Neural progenitor cell (in vitro differentiated cells): Measurements from ENCODE around the gene GFOD1. TPM values are rescaled to one million over a fixed set of nuclear protein-coding genes. Genes with fewer than 3 reads are reported as not detected.

Experiments
- DNase-seq: peaks from one replicate; pipeline ENCODE4 v3.0.0-alpha.2; 2016; ENCODE audit warnings: low spot score
- H2AFZ ChIP-seq: fragments of 200-600 bp; sonication (generic); replicated peaks from 2 replicates; pipeline ENCODE4 v1.6.1; 2016; ENCODE audit warnings: antibody characterized with exemption
- H3F3A ChIP-seq: fragments of 200-600 bp; sonication (generic); 2 replicates; pipeline ENCODE4 v1.6.1; 2016; ENCODE audit warnings: antibody characterized with exemption, low read depth
- H3K27ac ChIP-seq: fragments of 200-600 bp; sonication (generic); 2 replicates; pipeline ENCODE4 v1.5.1; 2016; ENCODE audit warnings: mild to moderate bottlenecking
- H3K27me3 ChIP-seq: fragments of 200-600 bp; sonication (generic); 2 replicates; pipeline ENCODE4 v1.6.1; 2016; ENCODE audit warnings: mild to moderate bottlenecking, moderate library complexity
- H3K36me3 ChIP-seq: fragments of 200-600 bp; sonication (generic); 2 replicates; pipeline ENCODE4 v1.5.1; 2016
- H3K4me1 ChIP-seq: fragments of 200-600 bp; sonication (generic); 2 replicates; pipeline ENCODE4 v1.6.1; 2016; ENCODE audit warnings: mixed run types
- H3K4me2 ChIP-seq: fragments of 200-600 bp; sonication (generic); 2 replicates; pipeline ENCODE4 v1.6.1; 2016
- H3K4me3 ChIP-seq: fragments of 200-600 bp; sonication (generic); 2 replicates; pipeline ENCODE4 v1.5.1; 2016
- H3K79me2 ChIP-seq: fragments of 200-600 bp; sonication (generic); 2 replicates; pipeline ENCODE4 v1.6.1; 2016; ENCODE audit warnings: low read depth
- H3K9ac ChIP-seq: fragments of 200-600 bp; sonication (generic); 2 replicates; pipeline ENCODE4 v1.6.1; 2016
- H3K9me3 ChIP-seq: fragments of 200-600 bp; sonication (generic); 2 replicates; pipeline ENCODE4 v1.5.1; 2016; ENCODE audit warnings: low read depth
- H4K20me1 ChIP-seq: fragments of 200-600 bp; sonication (generic); 2 replicates; pipeline ENCODE4 v1.6.1; 2016; ENCODE audit warnings: low read depth
- H3K27ac Mint-ChIP-seq: 3 replicates; pipeline ENCODE4 v1.8.0; 2021; ENCODE audit warnings: mixed read lengths
- H3K27me3 Mint-ChIP-seq: 2 replicates; pipeline ENCODE4 v1.8.0; 2022; ENCODE audit warnings: low read depth, mild to moderate bottlenecking, inconsistent platforms, moderate library complexity, mixed read lengths; ENCODE audit not compliant: insufficient read depth
- H3K36me3 Mint-ChIP-seq: 3 replicates; pipeline ENCODE4 v1.8.0; 2021; ENCODE audit warnings: mixed read lengths
- H3K4me1 Mint-ChIP-seq: 3 replicates; pipeline ENCODE4 v1.8.0; 2021; ENCODE audit warnings: mixed read lengths
- H3K4me3 Mint-ChIP-seq: 3 replicates; pipeline ENCODE4 v1.8.0; 2021; ENCODE audit warnings: mild to moderate bottlenecking, moderate library complexity, mixed read lengths
- H3K9me3 Mint-ChIP-seq: 3 replicates; pipeline ENCODE4 v1.8.0; 2020; ENCODE audit warnings: mixed read lengths
- CTCF ChIP-seq: fragments of 200-600 bp; sonication (generic); IDR thresholded peaks from 2 replicates; pipeline ENCODE4 v1.5.1; 2017; ENCODE audit warnings: antibody characterized with exemption, mild to moderate bottlenecking
- EZH2 ChIP-seq: fragments of 200-600 bp; sonication (generic); IDR thresholded peaks from 2 replicates; pipeline ENCODE4 v1.6.1; 2017; ENCODE audit warnings: antibody characterized with exemption, mild to moderate bottlenecking, moderate library complexity
- EZH2phosphoT487 ChIP-seq: fragments of 200-600 bp; sonication (generic); IDR thresholded peaks from 2 replicates; pipeline ENCODE4 v1.6.1; 2017; ENCODE audit warnings: antibody characterized with exemption
- total RNA-seq: library from RNA; depleted of rRNA; stranded (reverse); fragments of >200 nt; gene quantifications from 2 replicates; pipeline ENCODE4 v1.2.3, GENCODE V29; 2015; ENCODE audit warnings: low replicate concordance

Gene GFOD1
- total RNA-seq, 1 donor from 2014 or later: 1.8 TPM

GRCh38 chr6:13519839-13520238 lies 32.4 kb upstream of the GFOD1 start:
- H3K4me1 ChIP-seq: no peaks in the 10 kb centered on the region
- H3K9ac ChIP-seq: no peak overlapping the region
- no peak for DNase-seq
- Mint-ChIP-seq H3K4me3 (no peak overlapping the region), H3K27me3 (peaks cover 3% of the 10 kb centered on the region), H3K36me3 (no peaks in the 10 kb centered on the region), H3K27ac (no peak overlapping the region), H3K9me3 (peaks cover 2% of the 10 kb centered on the region), H3K4me1 (peaks cover 8% of the 10 kb centered on the region)
- no peak overlapping the region for H3K4me3 ChIP-seq
- H3F3A ChIP-seq: no peaks in the 10 kb centered on the region
- TF ChIP-seq EZH2phosphoT487: no peak
- TF ChIP-seq EZH2: no peak
- TF ChIP-seq CTCF: no peak
- no peaks in the 10 kb centered on the region for H3K27me3 ChIP-seq
- no peak overlapping the region for H2AFZ ChIP-seq
- no peaks in the 10 kb centered on the region for H3K36me3 ChIP-seq
- no peak overlapping the region for H3K4me2 ChIP-seq
- H3K27ac ChIP-seq: no peak overlapping the region
- H3K9me3 ChIP-seq: no peaks in the 10 kb centered on the region
- no peaks in the 10 kb centered on the region for H4K20me1 ChIP-seq
- no peaks in the 10 kb centered on the region for H3K79me2 ChIP-seq

- no peak overlapping the region for H2AFZ ChIP-seq
- H3K9ac ChIP-seq: no peak overlapping the region
- Mint-ChIP-seq H3K4me1 (no peaks in the 10 kb centered on the region), H3K36me3 (no peaks in the 10 kb centered on the region), H3K9me3 (peaks cover 4% of the 10 kb centered on the region), H3K4me3 (no peak overlapping the region), H3K27ac (no peak overlapping the region), H3K27me3 (peaks cover 3% of the 10 kb centered on the region)
- no peaks in the 10 kb centered on the region for H3F3A ChIP-seq
- H3K4me2 ChIP-seq: no peak overlapping the region
- H3K36me3 ChIP-seq: no peaks in the 10 kb centered on the region
- H4K20me1 ChIP-seq: no peaks in the 10 kb centered on the region
- H3K27ac ChIP-seq: no peak overlapping the region
- no peaks in the 10 kb centered on the region for H3K4me1 ChIP-seq
- no peak overlapping the region for H3K4me3 ChIP-seq
- no peaks in the 10 kb centered on the region for H3K27me3 ChIP-seq
- TF ChIP-seq CTCF (no peak), EZH2phosphoT487 (no peak), EZH2 (no peak)
- H3K9me3 ChIP-seq: no peaks in the 10 kb centered on the region
- H3K79me2 ChIP-seq: no peaks in the 10 kb centered on the region
- DNase-seq: no peak
These were observed 29.7 kb upstream of the GFOD1 start for GRCh38 chr6:13517116-13517515.

- Mint-ChIP-seq H3K36me3 (no peaks in the 10 kb centered on the region), H3K9me3 (peaks cover 4% of the 10 kb centered on the region), H3K27me3 (peaks cover 5% of the 10 kb centered on the region), H3K27ac (no peak overlapping the region), H3K4me3 (no peak overlapping the region), H3K4me1 (no peaks in the 10 kb centered on the region)
- Histone ChIP-seq H3K36me3 (no peaks in the 10 kb centered on the region), H3K9me3 (no peaks in the 10 kb centered on the region), H3K4me3 (no peak overlapping the region), H4K20me1 (no peaks in the 10 kb centered on the region), H3K27me3 (no peaks in the 10 kb centered on the region), H3K4me2 (no peak overlapping the region), H2AFZ (no peak overlapping the region), H3K9ac (no peak overlapping the region), H3K79me2 (no peaks in the 10 kb centered on the region), H3F3A (no peaks in the 10 kb centered on the region), H3K4me1 (no peaks in the 10 kb centered on the region), H3K27ac (no peak overlapping the region)
- DNase-seq: no peak
- no peak for TF ChIP-seq CTCF
- no peak for TF ChIP-seq EZH2
- TF ChIP-seq EZH2phosphoT487: no peak
These were observed 28.5 kb upstream of the GFOD1 start for GRCh38 chr6:13515912-13516311.
